ENCODE data around the gene PRR35. TPM values are rescaled to one million over a fixed set of nuclear protein-coding genes. Genes with fewer than 3 reads are reported as not detected.

Gene PRR35
- total RNA-seq, 2 donors from 2014 or later = 0.42 TPM; not detected in 1

DNA sequence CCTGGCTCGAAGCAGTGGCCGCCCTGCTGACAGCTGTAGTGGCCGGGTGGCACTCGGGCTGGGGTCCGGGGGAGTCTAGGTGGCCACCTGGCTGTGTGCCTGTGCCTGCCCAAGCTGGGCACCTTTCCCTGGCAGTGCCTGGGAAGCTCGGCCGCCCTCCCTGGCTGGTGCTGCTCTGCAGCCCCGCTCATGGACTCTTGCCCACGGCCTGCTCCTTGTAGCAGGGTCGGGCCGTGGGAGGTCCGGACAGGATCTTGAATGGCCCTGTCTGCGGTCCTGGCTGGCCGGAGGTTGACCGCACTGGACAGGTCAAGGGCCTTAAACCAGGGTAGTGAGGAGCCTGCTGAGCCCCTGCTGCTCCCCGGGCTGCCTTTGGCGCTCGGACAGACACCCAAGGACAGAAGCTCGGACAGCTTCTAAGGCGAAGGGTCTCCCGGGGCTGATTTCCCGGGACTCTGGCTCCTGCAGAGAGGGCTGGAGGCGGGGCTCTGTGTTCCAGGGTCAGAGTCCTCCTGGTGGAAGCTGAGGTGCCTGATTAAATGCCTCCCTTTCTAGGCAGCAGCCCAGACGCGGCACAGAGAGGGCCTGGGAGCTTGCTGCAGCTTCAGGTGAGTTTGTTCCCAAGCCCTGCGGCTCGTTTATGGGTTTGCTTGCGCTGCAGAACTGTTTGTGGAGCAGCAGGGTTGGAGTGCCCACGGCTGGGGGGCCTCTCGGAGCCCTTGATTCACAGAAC is 26.6 kb upstream of the PRR35 start:
- Histone ChIP-seq H3K4me3 (no peak overlapping the region), H3K27ac (no peak overlapping the region), H3K4me1 (ENCODE audit: control insufficient read depth in 1 of 2, low read depth in 2 of 2) (peaks cover 8 to 18% of the 10 kb centered on the region in 2 donors), H3K27me3 (replicated peaks; ENCODE audit: insufficient read depth) (no peaks in the 10 kb centered on the region), H3K9me3 (no peaks in the 10 kb centered on the region), H3K36me3 (no peaks in the 10 kb centered on the region)
- ATAC-seq (ENCODE audit: insufficient number of reproducible peaks, low FRiP score, low read depth) (no peak), DNase-seq (ENCODE audit: low spot score) (no peak)
- TF ChIP-seq, protein P1, sequence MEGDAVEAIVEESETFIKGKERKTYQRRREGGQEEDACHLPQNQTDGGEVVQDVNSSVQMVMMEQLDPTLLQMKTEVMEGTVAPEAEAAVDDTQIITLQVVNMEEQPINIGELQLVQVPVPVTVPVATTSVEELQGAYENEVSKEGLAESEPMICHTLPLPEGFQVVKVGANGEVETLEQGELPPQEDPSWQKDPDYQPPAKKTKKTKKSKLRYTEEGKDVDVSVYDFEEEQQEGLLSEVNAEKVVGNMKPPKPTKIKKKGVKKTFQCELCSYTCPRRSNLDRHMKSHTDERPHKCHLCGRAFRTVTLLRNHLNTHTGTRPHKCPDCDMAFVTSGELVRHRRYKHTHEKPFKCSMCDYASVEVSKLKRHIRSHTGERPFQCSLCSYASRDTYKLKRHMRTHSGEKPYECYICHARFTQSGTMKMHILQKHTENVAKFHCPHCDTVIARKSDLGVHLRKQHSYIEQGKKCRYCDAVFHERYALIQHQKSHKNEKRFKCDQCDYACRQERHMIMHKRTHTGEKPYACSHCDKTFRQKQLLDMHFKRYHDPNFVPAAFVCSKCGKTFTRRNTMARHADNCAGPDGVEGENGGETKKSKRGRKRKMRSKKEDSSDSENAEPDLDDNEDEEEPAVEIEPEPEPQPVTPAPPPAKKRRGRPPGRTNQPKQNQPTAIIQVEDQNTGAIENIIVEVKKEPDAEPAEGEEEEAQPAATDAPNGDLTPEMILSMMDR (IDR thresholded peaks at IDR 0.05) = no peak

DNA sequence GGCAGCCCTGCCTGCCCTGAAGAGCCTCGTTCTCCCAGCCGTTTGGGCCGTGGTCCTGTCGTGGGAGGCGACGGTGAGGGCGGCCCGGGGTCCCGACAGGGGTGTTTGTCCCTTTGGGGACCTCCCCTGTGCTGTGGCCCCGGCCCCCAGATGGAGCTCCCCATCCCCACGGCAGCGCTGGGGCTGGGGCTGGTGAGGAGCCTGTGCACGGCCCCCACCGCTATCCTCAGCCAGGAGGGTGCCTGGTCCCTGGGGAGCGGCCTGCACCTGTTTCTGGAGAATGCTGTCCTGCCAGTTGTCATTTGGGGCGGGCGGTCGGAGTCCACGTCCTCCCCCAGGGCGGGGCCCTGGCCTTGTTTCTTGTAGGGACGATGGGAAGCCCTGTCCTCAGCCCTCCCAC is 26.1 kb upstream of the PRR35 start:
- TF ChIP-seq, protein P1 (IDR thresholded peaks at IDR 0.05) = no peak
- no peak for DNase-seq (ENCODE audit: low spot score)
- no peak overlapping the region for H3K27ac ChIP-seq
- H3K9me3 ChIP-seq = no peaks in the 10 kb centered on the region
- H3K4me1 ChIP-seq (ENCODE audit: control insufficient read depth in 1 of 2, low read depth in 2 of 2) = peaks cover 5 to 12% of the 10 kb centered on the region in 2 donors
- H3K27me3 ChIP-seq (replicated peaks; ENCODE audit: insufficient read depth) = no peaks in the 10 kb centered on the region
- H3K4me3 ChIP-seq = no peak overlapping the region
- no peak for ATAC-seq (ENCODE audit: insufficient number of reproducible peaks, low FRiP score, low read depth)
- H3K36me3 ChIP-seq = no peaks in the 10 kb centered on the region

DNA sequence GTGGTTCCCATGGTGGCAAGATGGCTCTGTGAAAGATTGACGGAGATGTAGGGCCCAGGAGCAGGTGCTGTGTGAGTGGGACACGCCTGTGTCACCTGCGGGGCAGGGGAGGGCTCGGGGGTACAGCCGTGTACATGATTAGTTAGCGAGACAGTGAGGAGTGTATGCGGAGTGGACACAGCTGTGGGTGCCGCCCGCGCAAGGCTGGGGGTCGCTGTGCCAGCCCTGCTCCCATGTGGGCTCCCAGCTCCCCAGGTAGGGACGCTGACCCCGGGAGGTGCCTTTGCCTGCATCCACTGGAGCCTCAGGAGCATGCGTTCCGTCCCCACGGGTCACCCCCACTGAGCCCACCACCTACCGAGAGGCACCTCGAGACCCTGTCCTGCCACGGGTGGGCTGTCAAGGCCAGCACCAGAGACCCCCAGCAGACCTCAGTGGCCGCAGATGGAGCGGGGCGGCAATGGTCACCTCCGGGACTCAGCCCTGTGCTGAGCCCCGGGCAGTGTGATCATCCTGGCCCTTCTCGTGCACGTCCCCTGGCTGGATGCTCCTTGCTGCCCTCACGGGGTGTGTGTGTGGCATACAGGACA is 25.2 kb upstream of the PRR35 start:
- no peak for DNase-seq (ENCODE audit: low spot score)
- no peak for ATAC-seq (ENCODE audit: insufficient number of reproducible peaks, low FRiP score, low read depth)
- TF ChIP-seq, protein P1 (IDR thresholded peaks at IDR 0.05) = no peak
- H3K4me1 ChIP-seq (ENCODE audit: control insufficient read depth in 1 of 2, low read depth in 2 of 2) = peaks cover 0 to 4% of the 10 kb centered on the region in 2 donors
- no peak overlapping the region for H3K4me3 ChIP-seq
- no peaks in the 10 kb centered on the region for H3K27me3 ChIP-seq (replicated peaks; ENCODE audit: insufficient read depth)
- no peaks in the 10 kb centered on the region for H3K36me3 ChIP-seq
- H3K27ac ChIP-seq = no peak overlapping the region
- H3K9me3 ChIP-seq = no peaks in the 10 kb centered on the region

DNA sequence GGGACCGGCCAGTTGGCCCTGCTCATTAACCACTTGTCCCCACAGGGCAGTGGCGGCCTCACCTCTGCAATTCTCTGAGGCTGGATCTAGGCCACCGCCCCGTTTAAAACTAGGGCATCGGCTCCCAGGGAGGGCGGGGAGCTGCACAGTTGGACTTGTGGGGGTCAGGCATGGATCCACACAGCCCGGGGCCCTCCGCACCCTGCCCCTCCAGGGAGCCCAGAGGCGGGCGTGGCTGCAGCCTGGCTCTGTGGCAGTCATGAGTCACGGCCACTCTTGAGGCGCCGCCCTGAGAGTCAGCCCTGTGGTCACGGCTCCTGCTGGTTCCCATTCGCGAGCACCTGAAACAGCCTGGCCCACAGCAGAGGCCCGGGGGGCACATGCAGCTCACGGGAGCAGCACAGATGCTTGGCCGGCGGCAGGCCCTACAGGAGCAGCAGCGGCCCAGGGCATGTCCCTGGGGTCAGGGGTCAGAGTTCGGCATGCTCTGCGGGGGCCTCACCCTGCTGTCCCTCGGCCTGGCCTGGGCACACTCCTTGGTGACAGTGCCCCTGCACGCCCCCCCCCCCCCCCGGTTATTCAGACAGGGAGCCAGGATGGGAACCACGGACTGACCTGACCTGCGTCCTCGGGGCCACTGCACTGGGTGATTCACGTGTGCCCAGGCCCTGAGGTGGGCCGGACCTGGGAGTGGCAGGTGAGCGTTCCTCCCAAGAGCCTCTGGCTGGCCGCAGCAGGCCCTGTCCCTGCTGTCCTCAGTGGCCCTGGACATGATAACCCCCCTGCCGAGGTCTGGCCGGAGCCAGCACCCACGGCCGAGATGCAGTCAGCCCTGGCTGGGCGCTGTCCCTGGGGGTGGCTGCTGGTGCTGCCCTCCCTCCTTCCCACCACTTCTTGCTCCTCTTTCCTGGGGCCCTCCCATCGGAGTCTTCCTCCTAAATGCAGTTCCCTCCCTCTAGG is 24.5 kb upstream of the PRR35 start:
- TF ChIP-seq, protein P1 (IDR thresholded peaks at IDR 0.05) = no peak
- H3K36me3 ChIP-seq = no peaks in the 10 kb centered on the region
- H3K4me1 ChIP-seq (ENCODE audit: control insufficient read depth in 1 of 2, low read depth in 2 of 2) = no peaks in the 10 kb centered on the region
- ATAC-seq (ENCODE audit: insufficient number of reproducible peaks, low FRiP score, low read depth) (no peak), DNase-seq (ENCODE audit: low spot score) (no peak)
- H3K9me3 ChIP-seq = no peaks in the 10 kb centered on the region
- no peaks in the 10 kb centered on the region for H3K27me3 ChIP-seq (replicated peaks; ENCODE audit: insufficient read depth)
- H3K4me3 ChIP-seq = no peak overlapping the region
- H3K27ac ChIP-seq = no peak overlapping the region

DNA sequence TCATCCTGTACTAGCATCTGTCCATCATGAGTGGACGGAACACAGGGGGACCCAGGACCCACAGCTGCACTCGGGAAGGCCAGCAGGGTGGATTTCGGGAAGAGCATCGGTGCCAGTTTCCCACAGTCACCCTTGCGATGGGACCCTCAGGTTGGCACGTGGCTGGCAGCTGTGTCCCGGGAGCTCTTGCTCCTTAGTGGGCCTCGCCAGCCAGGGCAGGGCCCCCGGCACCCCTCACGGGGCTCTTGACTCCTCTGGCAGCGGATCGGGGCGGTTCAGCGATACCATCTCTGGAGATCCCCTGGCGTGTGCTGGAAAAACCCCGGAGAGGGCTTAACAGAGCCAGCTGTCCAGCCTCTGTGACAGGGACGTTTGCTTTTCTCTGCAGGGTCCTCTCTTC is 23.4 kb upstream of the PRR35 start:
- ATAC-seq (ENCODE audit: insufficient number of reproducible peaks, low FRiP score, low read depth) = no peak

More for the DNA sequence above, 23.4 kb upstream of the PRR35 start:
- no peak for DNase-seq (ENCODE audit: low spot score)
- Histone ChIP-seq H3K27me3 (replicated peaks; ENCODE audit: insufficient read depth) (no peaks in the 10 kb centered on the region), H3K4me3 (no peak overlapping the region), H3K27ac (no peak overlapping the region), H3K36me3 (no peaks in the 10 kb centered on the region), H3K9me3 (no peaks in the 10 kb centered on the region), H3K4me1 (ENCODE audit: control insufficient read depth in 1 of 2, low read depth in 2 of 2) (no peaks in the 10 kb centered on the region)
- TF ChIP-seq, protein P1 (IDR thresholded peaks at IDR 0.05) = no peak

Data from thoracic aorta (tissue), 2 donors.